SU-DHL-6 (cell line): ENCODE results near the gene ADAMTS8.

Experiments used
- H2AFZ ChIP-seq: fragments of 200-600 bp; sonication (generic); 2 replicates; pipeline ENCODE4 v1.6.1; 2014; ENCODE audit warnings: low read depth, mild to moderate bottlenecking, moderate library complexity, mixed read lengths, antibody characterized with exemption, low read length; ENCODE audit not compliant: severe bottlenecking
- H3F3A ChIP-seq: fragments of 200-600 bp; shearing (Covaris generic); 2 replicates; pipeline ENCODE4 v1.6.0; 2016; ENCODE audit warnings: antibody characterized with exemption, mild to moderate bottlenecking; ENCODE audit not compliant: insufficient read depth
- H3K27ac ChIP-seq: fragments of 200-600 bp; sonication (generic); 2 replicates; pipeline ENCODE4 v1.5.1; 2016; ENCODE audit warnings: low read depth, mild to moderate bottlenecking, low read length, moderate library complexity, mixed read lengths
- H3K27me3 ChIP-seq: fragments of 200-600 bp; sonication (generic), shearing (Covaris generic); 2 replicates; pipeline ENCODE4 v1.6.0; 2014; ENCODE audit warnings: mild to moderate bottlenecking, low read length
- H3K36me3 ChIP-seq: fragments of 200-600 bp; sonication (generic); 2 replicates; pipeline ENCODE4 v1.6.1; 2014; ENCODE audit warnings: mild to moderate bottlenecking, low read length, mixed read lengths
- H3K4me2 ChIP-seq: fragments of 300-600, 200-600 bp; shearing (Covaris generic), sonication (generic); 2 replicates; pipeline ENCODE4 v1.6.0; 2014; ENCODE audit warnings: low read length, low read depth, mild to moderate bottlenecking; ENCODE audit not compliant: poor library complexity, severe bottlenecking
- H3K4me3 ChIP-seq: fragments of 200-600 bp; sonication (generic); 2 replicates; pipeline ENCODE4 v1.5.1; 2014; ENCODE audit warnings: antibody characterized with exemption, low read length, mild to moderate bottlenecking, mixed read lengths; ENCODE audit not compliant: insufficient read depth, poor library complexity, severe bottlenecking
- H3K79me2 ChIP-seq: fragments of 200-600 bp; sonication (generic); 2 replicates; pipeline ENCODE4 v1.6.1; 2014; ENCODE audit warnings: mild to moderate bottlenecking, low read length, moderate library complexity; ENCODE audit not compliant: insufficient read depth
- H3K9ac ChIP-seq: fragments of 200-600 bp; sonication (generic); 2 replicates; pipeline ENCODE4 v1.7.0; 2014; ENCODE audit warnings: mild to moderate bottlenecking, low read length
- H3K9me2 ChIP-seq: fragments of 200-600 bp; sonication (generic); replicated peaks from 2 replicates; pipeline ENCODE4 v1.6.1; 2014; ENCODE audit warnings: low read length; ENCODE audit not compliant: insufficient read depth
- H3K9me3 ChIP-seq: fragments of 200-600 bp; sonication (generic); 2 replicates; pipeline ENCODE4 v1.6.1; 2014; ENCODE audit warnings: low read length, mixed read lengths; ENCODE audit not compliant: insufficient read depth
- H4K20me1 ChIP-seq: fragments of 200-600 bp; sonication (generic); 2 replicates; pipeline ENCODE4 v1.6.1; 2014; ENCODE audit warnings: low read depth, mild to moderate bottlenecking, antibody characterized with exemption, low read length, moderate library complexity, mixed read lengths
- EZH2phosphoT487 ChIP-seq: fragments of 200-600 bp; sonication (generic), shearing (Covaris generic); conservative IDR thresholded peaks from 2 replicates; pipeline ENCODE4 v1.6.1; 2018; ENCODE audit warnings: mild to moderate bottlenecking, antibody characterized with exemption, low read length, moderate library complexity, mixed read lengths
- TF ChIP-seq, protein P1 (sequence below): fragments of 200-600 bp; sonication (generic); IDR thresholded peaks from one replicate; pipeline ENCODE4 v1.5.1; 2017; ENCODE audit warnings: antibody characterized with exemption, mild to moderate bottlenecking, low read length, moderate library complexity; ENCODE audit not compliant: insufficient read depth, poor library complexity, severe bottlenecking

Gene ADAMTS8

DNA sequence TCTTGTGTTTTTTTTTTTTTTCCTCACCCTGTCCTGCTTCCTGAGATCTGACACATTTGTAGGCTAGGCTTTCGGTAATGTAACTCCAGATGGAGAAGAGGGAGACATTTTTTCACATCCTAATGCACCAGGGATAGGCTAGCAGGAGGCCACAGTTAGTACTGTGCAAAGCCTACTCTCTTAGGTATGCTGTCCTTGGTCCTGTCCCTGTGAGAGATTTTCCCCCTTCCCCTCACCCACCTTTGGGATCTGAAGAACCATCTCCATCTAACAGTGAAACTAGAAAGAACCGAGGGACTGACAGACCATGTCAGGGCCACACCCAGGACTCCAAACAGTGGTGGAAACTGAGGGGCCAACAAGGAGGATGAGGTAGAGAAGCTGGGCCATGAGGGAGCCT is 29.2 kb downstream of the ADAMTS8 start:
- Histone ChIP-seq H3K79me2 (no peaks in the 10 kb centered on the region), H3K9me2 (no peaks in the 10 kb centered on the region), H3K9me3 (no peaks in the 10 kb centered on the region), H2AFZ (no peak overlapping the region), H4K20me1 (no peaks in the 10 kb centered on the region), H3K27ac (no peak overlapping the region), H3K4me2 (no peak overlapping the region), H3K4me3 (no peak overlapping the region), H3K9ac (no peak overlapping the region), H3K27me3 (no peaks in the 10 kb centered on the region), H3K36me3 (no peaks in the 10 kb centered on the region), H3F3A (no peaks in the 10 kb centered on the region)
- no peak for TF ChIP-seq EZH2phosphoT487
- TF ChIP-seq, protein P1, sequence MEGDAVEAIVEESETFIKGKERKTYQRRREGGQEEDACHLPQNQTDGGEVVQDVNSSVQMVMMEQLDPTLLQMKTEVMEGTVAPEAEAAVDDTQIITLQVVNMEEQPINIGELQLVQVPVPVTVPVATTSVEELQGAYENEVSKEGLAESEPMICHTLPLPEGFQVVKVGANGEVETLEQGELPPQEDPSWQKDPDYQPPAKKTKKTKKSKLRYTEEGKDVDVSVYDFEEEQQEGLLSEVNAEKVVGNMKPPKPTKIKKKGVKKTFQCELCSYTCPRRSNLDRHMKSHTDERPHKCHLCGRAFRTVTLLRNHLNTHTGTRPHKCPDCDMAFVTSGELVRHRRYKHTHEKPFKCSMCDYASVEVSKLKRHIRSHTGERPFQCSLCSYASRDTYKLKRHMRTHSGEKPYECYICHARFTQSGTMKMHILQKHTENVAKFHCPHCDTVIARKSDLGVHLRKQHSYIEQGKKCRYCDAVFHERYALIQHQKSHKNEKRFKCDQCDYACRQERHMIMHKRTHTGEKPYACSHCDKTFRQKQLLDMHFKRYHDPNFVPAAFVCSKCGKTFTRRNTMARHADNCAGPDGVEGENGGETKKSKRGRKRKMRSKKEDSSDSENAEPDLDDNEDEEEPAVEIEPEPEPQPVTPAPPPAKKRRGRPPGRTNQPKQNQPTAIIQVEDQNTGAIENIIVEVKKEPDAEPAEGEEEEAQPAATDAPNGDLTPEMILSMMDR = no peak

DNA sequence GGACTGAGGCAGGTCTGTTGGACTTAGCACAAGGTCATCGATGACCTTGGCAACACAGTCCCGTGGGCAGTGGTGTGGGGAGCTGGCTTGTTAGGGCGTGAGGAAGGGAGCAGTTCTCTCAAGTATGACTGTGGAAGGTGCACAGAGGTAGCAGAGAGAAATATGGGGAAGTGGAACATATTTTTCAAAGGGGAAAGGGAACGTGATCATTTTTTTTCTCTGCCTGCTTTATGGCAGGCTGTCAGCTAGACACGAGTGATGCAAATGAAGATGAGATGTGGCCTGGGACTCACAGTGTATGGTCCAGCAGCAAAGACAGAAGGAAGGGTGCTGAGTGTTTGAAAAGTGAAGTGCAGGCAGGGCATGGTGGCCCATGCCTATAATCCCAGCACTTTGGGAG is 30.6 kb downstream of the ADAMTS8 start:
- Histone ChIP-seq H3K27ac (no peak overlapping the region), H3K4me2 (no peak overlapping the region), H3F3A (no peaks in the 10 kb centered on the region), H4K20me1 (no peaks in the 10 kb centered on the region), H3K36me3 (no peaks in the 10 kb centered on the region), H3K79me2 (no peaks in the 10 kb centered on the region), H3K27me3 (no peaks in the 10 kb centered on the region), H3K4me3 (no peak overlapping the region), H3K9me2 (no peaks in the 10 kb centered on the region), H3K9me3 (no peaks in the 10 kb centered on the region), H2AFZ (no peak overlapping the region), H3K9ac (no peak overlapping the region)
- no peak for TF ChIP-seq EZH2phosphoT487
- TF ChIP-seq, protein P1 = no peak

DNA sequence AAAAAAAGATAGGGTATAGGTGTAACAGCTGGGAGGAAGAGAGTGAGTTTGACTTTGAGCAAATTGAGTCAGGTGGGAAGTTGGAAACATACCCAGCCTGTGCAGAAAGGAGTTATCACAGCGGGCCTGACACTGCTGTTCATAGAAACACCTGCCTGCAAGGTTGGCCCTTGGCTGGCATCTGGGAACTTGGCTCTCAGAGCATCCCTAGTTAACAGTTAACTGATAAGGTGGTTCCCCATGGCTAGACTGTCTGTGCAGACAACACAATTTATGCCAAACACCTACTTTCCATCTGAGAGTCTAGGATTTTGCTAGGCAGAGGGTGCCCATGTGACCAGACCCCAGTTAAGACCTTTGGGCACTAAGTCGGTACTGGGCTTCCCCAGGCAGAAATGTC is 31.4 kb downstream of the ADAMTS8 start:
- Histone ChIP-seq H4K20me1 (no peaks in the 10 kb centered on the region), H3K9ac (no peak overlapping the region), H2AFZ (no peak overlapping the region), H3K4me3 (no peak overlapping the region), H3K4me2 (no peak overlapping the region), H3K9me2 (no peaks in the 10 kb centered on the region), H3K9me3 (no peaks in the 10 kb centered on the region), H3F3A (no peaks in the 10 kb centered on the region), H3K36me3 (no peaks in the 10 kb centered on the region), H3K27ac (no peak overlapping the region), H3K79me2 (no peaks in the 10 kb centered on the region), H3K27me3 (no peaks in the 10 kb centered on the region)
- TF ChIP-seq, protein P1 = no peak
- no peak for TF ChIP-seq EZH2phosphoT487
